ENCODE results near the gene HNRNPLL.
"Not testable (repeated sequence)": the region's sequence is repeated elsewhere in the genome, so short reads cannot be mapped to it uniquely, and the experiment has no call there.

DNA sequence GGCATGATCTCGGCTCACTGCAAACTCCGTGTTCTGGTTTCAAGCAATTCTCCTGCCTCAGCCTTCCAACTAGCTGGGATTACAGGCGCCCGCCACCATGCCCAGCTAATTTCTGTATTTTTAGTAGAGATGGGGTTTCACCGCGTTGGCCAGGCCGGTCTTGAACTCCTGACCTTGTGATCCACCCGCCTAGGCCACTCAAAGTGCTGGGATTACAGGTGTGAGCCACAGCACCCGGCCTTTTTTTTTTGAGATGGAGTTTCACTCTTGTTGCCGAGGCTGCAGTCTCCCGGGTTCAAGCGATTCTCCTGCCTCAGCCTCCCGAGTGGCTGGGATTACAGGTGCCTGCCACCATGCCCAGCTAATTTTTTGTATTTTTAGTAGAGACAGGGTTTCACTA, 65.4 kb downstream of the HNRNPLL start:
- TF ChIP-seq, protein P1, sequence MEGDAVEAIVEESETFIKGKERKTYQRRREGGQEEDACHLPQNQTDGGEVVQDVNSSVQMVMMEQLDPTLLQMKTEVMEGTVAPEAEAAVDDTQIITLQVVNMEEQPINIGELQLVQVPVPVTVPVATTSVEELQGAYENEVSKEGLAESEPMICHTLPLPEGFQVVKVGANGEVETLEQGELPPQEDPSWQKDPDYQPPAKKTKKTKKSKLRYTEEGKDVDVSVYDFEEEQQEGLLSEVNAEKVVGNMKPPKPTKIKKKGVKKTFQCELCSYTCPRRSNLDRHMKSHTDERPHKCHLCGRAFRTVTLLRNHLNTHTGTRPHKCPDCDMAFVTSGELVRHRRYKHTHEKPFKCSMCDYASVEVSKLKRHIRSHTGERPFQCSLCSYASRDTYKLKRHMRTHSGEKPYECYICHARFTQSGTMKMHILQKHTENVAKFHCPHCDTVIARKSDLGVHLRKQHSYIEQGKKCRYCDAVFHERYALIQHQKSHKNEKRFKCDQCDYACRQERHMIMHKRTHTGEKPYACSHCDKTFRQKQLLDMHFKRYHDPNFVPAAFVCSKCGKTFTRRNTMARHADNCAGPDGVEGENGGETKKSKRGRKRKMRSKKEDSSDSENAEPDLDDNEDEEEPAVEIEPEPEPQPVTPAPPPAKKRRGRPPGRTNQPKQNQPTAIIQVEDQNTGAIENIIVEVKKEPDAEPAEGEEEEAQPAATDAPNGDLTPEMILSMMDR (conservative IDR thresholded peaks at IDR 0.05; ENCODE audit: low read length): not testable (repeated sequence)
- not testable (repeated sequence) for TF ChIP-seq EZH2phosphoT487 (IDR thresholded peaks at IDR 0.05; ENCODE audit: borderline replicate concordance)

Data from Loucy (cell line).